ENCODE data around the gene DNAJA1.

- no peak for TF ChIP-seq YY1 (IDR thresholded peaks at IDR 0.05; ENCODE audit: insufficient read depth, insufficient read length)
- no peak for TF ChIP-seq ZNF274 (IDR thresholded peaks at IDR 0.05; ENCODE audit: low read depth, low read length)
Measured at GRCh38 chr9:33023661-33024060, 1.4 kb upstream of the DNAJA1 start.
